ENCODE results near the gene RPL39L. TPM values are rescaled to one million over a fixed set of nuclear protein-coding genes. Genes with fewer than 3 reads are reported as not detected.

The RPL39L gene
- total and polyA plus RNA-seq, 9 donors: 0.99 to 8.5 (median 4.0) TPM

DNA sequence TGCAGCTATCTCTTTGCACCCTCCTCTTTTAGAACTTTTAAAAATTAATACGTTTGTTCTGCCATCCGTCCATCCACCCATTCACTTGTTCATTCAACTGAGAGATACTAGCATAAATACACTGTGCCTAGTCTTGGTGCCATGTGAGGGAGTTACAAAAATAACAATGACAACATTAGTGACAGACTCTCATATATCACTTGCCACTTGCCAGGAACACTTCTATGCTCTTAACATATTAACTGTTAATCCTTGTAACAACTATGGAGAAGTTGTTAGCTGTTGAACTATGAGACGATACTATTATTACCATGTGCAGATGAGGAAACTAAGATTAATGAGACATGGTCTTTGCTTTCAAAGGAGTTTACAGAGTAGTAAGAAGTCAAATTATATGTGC lies 33.6 kb downstream of the RPL39L start:
- 90 to 94% (median 90%) methylated on average over 3 of the region's 3 CpGs for WGBS, 3 donors
- no peaks in the 10 kb centered on the region for H3K9me3 ChIP-seq
- H3K27ac ChIP-seq: no peak overlapping the region
- no peak overlapping the region for H3K4me3 ChIP-seq
- H3K36me3 ChIP-seq: no peaks in the 10 kb centered on the region
- intact Hi-C loops (cut with DNase I): loop anchor here in 1 of 4 donors (5.0 kb wide), 1 partner anchor 322 kb away; no protein-coding TSS in a partner anchor
- H3K27me3 ChIP-seq: no peaks in the 10 kb centered on the region
- TF ChIP-seq CTCF (IDR thresholded peaks at IDR 0.05) (no peak), EP300 (IDR thresholded peaks at IDR 0.05) (no peak), POLR2A (IDR thresholded peaks at IDR 0.05) (no peak)
- peaks cover 1% of the 10 kb centered on the region for H3K4me1 ChIP-seq (ENCODE audit: insufficient read depth)
- no peak for DNase-seq

- no peak for DNase-seq
- 74 to 89% (median 84%) methylated on average over 7 of the region's 7 CpGs for WGBS, 3 donors
- no peak overlapping the region for H3K4me3 ChIP-seq
- H3K4me1 ChIP-seq (ENCODE audit: insufficient read depth): peaks cover 1% of the 10 kb centered on the region
- intact Hi-C loops (cut with DNase I): loop anchor here in 1 of 4 donors (5.0 kb wide), 1 partner anchor 322 kb away; no protein-coding TSS in a partner anchor
- no peaks in the 10 kb centered on the region for H3K9me3 ChIP-seq
- H3K27ac ChIP-seq: no peak overlapping the region
- no peaks in the 10 kb centered on the region for H3K27me3 ChIP-seq
- TF ChIP-seq POLR2A (IDR thresholded peaks at IDR 0.05): no peak
- TF ChIP-seq EP300 (IDR thresholded peaks at IDR 0.05): no peak
- no peak for TF ChIP-seq CTCF (IDR thresholded peaks at IDR 0.05)
- no peaks in the 10 kb centered on the region for H3K36me3 ChIP-seq
These were observed 34.4 kb downstream of the RPL39L start for GRCh38 chr3:187104933-187105332.

DNA sequence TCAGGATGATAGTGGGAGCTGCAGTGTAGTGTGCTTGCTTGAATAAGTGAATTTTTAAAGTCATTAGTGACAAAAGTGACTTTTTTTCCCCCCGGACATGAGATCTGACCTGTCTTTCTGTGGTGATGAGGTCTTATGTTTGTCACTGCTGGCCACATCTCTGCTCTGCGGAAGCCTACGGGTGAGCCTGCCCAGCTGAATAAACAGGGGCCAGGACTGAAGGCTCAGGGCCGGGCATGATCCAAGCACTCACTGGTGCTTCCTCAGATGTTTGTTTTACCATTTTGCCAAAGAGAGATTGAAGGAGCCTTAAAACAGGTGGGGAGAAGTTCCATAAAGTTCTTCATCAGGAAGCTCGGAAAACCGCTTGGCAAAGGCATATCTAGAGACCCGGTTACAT lies 35.0 kb downstream of the RPL39L start:
- Histone ChIP-seq H3K4me1 (ENCODE audit: insufficient read depth) (peaks cover 1% of the 10 kb centered on the region), H3K9me3 (no peaks in the 10 kb centered on the region), H3K27me3 (no peaks in the 10 kb centered on the region), H3K27ac (no peak overlapping the region), H3K36me3 (no peaks in the 10 kb centered on the region), H3K4me3 (no peak overlapping the region)
- WGBS, 3 donors: 89 to 95% (median 94%) methylated on average over 7 of the region's 7 CpGs
- no peak for TF ChIP-seq CTCF (IDR thresholded peaks at IDR 0.05)
- no peak for TF ChIP-seq POLR2A (IDR thresholded peaks at IDR 0.05)
- TF ChIP-seq EP300 (IDR thresholded peaks at IDR 0.05): no peak
- intact Hi-C loops (cut with DNase I): no loop called here
- no peak for DNase-seq

GRCh38 chr3:187103251-187103650 lies 36.0 kb downstream of the RPL39L start:
- Histone ChIP-seq H3K4me3 (no peak overlapping the region), H3K36me3 (no peaks in the 10 kb centered on the region), H3K27me3 (no peaks in the 10 kb centered on the region), H3K27ac (no peak overlapping the region), H3K4me1 (ENCODE audit: insufficient read depth) (peaks cover 1% of the 10 kb centered on the region), H3K9me3 (no peaks in the 10 kb centered on the region)
- TF ChIP-seq POLR2A (IDR thresholded peaks at IDR 0.05): no peak
- TF ChIP-seq CTCF (IDR thresholded peaks at IDR 0.05): no peak
- TF ChIP-seq EP300 (IDR thresholded peaks at IDR 0.05): no peak
- intact Hi-C loops (cut with DNase I): no loop called here
- no peak for DNase-seq
- 88 to 95% (median 89%) methylated on average over 5 of the region's 5 CpGs for WGBS, 3 donors
